HepG2 (cell line): ENCODE data around the gene TEX53. TPM values are rescaled to one million over a fixed set of nuclear protein-coding genes. Genes with fewer than 3 reads are reported as not detected.

Experiments used
- AGO2 ChIP-seq: fragments of 200-400 bp; formaldehyde crosslinking; optimal IDR thresholded peaks from 2 replicates; pipeline ENCODE3; 2017; ENCODE audit warnings: mild to moderate bottlenecking, low read depth, low read length, moderate library complexity
- AKAP8 ChIP-seq: sonication (generic); formaldehyde crosslinking; IDR thresholded peaks from 2 replicates; pipeline ENCODE4 v1.5.1; 2020; ENCODE audit warnings: mild to moderate bottlenecking, missing genetic modification reagents
- ELF3 ChIP-seq: IDR thresholded peaks from 2 replicates; pipeline ENCODE4 v1.6.1; 2016; ENCODE audit warnings: missing genetic modification reagents, missing compliant biosample characterization
- HCFC1 ChIP-seq: fragments of 150-350 bp; IDR thresholded peaks from 2 replicates; pipeline ENCODE4 v1.6.1; 2014; ENCODE audit warnings: low read depth, low read length
- KDM5B ChIP-seq: sonication (generic); formaldehyde crosslinking; IDR thresholded peaks from 2 replicates; pipeline ENCODE4 v1.4.0; 2020; ENCODE audit warnings: missing genetic modification reagents, mild to moderate bottlenecking, borderline replicate concordance
- MIER2 ChIP-seq: IDR thresholded peaks from 2 replicates; pipeline ENCODE4 v1.6.1; 2016; ENCODE audit warnings: missing biosample characterization, missing genetic modification reagents
- MZF1 ChIP-seq: sonication (generic); formaldehyde crosslinking; IDR thresholded peaks from 2 replicates; pipeline ENCODE4 v1.8.1; 2023; ENCODE audit warnings: mild to moderate bottlenecking, missing genetic modification reagents, borderline replicate concordance
- RFX5 ChIP-seq: IDR thresholded peaks from 2 replicates; pipeline ENCODE4 v1.6.1; 2011; ENCODE audit warnings: low read depth, low read length, improper control_type of control experiment
- SALL2 ChIP-seq: sonication (generic); formaldehyde crosslinking; IDR thresholded peaks from 2 replicates; pipeline ENCODE4 v1.8.1; 2023; ENCODE audit warnings: mild to moderate bottlenecking, missing genetic modification reagents, inconsistent platforms
- SMARCC2 ChIP-seq: fragments of 450-650 bp; IDR thresholded peaks from 2 replicates; pipeline ENCODE4 v1.6.1; 2017; ENCODE audit warnings: antibody characterized with exemption, mild to moderate bottlenecking
- TEAD2 ChIP-seq: sonication (generic); formaldehyde crosslinking; IDR thresholded peaks from 2 replicates; pipeline ENCODE4 v1.9.0; 2021; ENCODE audit warnings: missing genetic modification reagents
- ZBTB21 ChIP-seq: sonication (generic); formaldehyde crosslinking; IDR thresholded peaks from 2 replicates; pipeline ENCODE4 v1.4.0; 2020; ENCODE audit warnings: missing genetic modification reagents
- ZFYVE20 ChIP-seq: sonication (generic); formaldehyde crosslinking; IDR thresholded peaks from 2 replicates; pipeline ENCODE4 v1.8.0; 2023; ENCODE audit warnings: low read depth, mild to moderate bottlenecking, moderate library complexity, missing genetic modification reagents, borderline replicate concordance
- polyA plus RNA-seq, 8 experiments: library from polyadenylated mRNA; depleted of rRNA in 3 of 8; stranded (reverse) in 7 of 8; unstranded in 1 of 8; fragments of >200 nt; fragmentation: Illumina TruSeq in 4 of 8; extraction: Trizol in 4 of 8; gene quantifications; 2 replicates each; pipeline versions ENCODE4 v1.2.1 to v1.2.3, GENCODE V29; 2011 to 2016; ENCODE audit warnings: low read depth in 4 of 8, missing spikeins in 1 of 8, mixed read lengths in 1 of 8; ENCODE audit not compliant: insufficient read depth in 1 of 8
- total RNA-seq, 5 experiments: library from RNA; depleted of rRNA; stranded (reverse); fragments of >200 nt; fragmentation: Illumina TruSeq; extraction: Trizol; gene quantifications; 2 replicates each; pipeline ENCODE4 v1.2.3, GENCODE V29; 2016; ENCODE audit warnings: low read depth in 1 of 5
- TF ChIP-seq, protein P1 (sequence below): sonication (generic); formaldehyde crosslinking; IDR thresholded peaks from 2 replicates; pipeline ENCODE4 v1.8.0; 2022; ENCODE audit warnings: mild to moderate bottlenecking, missing genetic modification reagents
- TF ChIP-seq, protein P2 (sequence below), 2 experiments: IDR thresholded peaks; 2 replicates each; pipeline ENCODE4 v1.6.1; 2011 to 2012; ENCODE audit warnings: low read length in 2 of 2, borderline replicate concordance in 1 of 2, low read depth in 1 of 2, mild to moderate bottlenecking in 1 of 2, moderate library complexity in 1 of 2
- TF ChIP-seq, protein P3 (sequence below): sonication (generic); formaldehyde crosslinking; IDR thresholded peaks from 2 replicates; pipeline ENCODE4 v1.4.0; 2020; ENCODE audit warnings: missing genetic modification reagents
- TF ChIP-seq, protein P4 (sequence below): sonication (generic); formaldehyde crosslinking; IDR thresholded peaks from 2 replicates; pipeline ENCODE4 v1.5.1; 2020; ENCODE audit warnings: mild to moderate bottlenecking, missing genetic modification reagents, borderline replicate concordance
- TF ChIP-seq, protein P5 (sequence below): sonication (generic); formaldehyde crosslinking; IDR thresholded peaks from 2 replicates; pipeline ENCODE4 v1.4.0; 2020; ENCODE audit warnings: mild to moderate bottlenecking, low read depth, missing genetic modification reagents

The TEX53 gene
- total and polyA plus RNA-seq, 2 of the 13 experiments (the other 11 are each of a cell fraction or from before 2014, with no cell fraction given), result not detected

DNA sequence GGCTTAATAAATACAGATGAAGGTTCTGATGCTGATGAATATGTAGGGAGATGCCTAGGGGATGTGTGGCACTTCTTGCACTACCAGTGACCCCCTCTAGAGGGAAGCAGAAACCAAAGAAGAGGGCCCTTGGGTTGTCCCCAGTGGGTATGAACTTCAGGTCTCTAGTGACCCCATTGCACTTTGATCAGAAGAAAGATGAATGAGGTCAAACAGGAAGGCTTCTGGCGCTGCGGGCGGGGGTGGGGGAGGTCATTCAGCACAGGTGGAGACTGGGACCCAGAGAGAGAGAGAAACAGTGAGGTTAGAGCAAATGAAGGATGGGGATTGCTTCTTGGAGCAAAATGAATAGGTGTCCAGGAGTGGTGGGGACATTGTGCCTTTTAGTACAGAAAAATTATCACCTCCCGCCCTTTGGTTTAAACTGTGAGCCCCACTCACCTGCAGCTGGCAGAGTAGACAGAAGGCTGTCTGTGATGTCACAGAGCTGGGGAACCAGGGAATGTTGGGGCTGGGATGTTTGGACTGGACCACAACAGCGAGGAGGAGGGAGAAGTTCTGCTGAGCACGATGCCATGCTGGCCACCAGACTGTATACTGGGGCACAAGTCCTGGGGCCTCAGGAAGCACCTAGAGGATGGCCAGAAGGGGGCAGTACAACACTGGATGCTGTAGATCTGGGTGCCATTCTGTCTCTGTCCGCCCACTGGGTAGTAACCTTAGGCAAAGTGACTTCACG is 24.2 kb upstream of the TEX53 start, which contains the start of gene TEX48 (continued):
- TF ChIP-seq, protein P1, sequence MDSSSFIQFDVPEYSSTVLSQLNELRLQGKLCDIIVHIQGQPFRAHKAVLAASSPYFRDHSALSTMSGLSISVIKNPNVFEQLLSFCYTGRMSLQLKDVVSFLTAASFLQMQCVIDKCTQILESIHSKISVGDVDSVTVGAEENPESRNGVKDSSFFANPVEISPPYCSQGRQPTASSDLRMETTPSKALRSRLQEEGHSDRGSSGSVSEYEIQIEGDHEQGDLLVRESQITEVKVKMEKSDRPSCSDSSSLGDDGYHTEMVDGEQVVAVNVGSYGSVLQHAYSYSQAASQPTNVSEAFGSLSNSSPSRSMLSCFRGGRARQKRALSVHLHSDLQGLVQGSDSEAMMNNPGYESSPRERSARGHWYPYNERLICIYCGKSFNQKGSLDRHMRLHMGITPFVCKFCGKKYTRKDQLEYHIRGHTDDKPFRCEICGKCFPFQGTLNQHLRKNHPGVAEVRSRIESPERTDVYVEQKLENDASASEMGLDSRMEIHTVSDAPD (CRISPR knock-in tag), result no peak
- TF ChIP-seq, protein P2, sequence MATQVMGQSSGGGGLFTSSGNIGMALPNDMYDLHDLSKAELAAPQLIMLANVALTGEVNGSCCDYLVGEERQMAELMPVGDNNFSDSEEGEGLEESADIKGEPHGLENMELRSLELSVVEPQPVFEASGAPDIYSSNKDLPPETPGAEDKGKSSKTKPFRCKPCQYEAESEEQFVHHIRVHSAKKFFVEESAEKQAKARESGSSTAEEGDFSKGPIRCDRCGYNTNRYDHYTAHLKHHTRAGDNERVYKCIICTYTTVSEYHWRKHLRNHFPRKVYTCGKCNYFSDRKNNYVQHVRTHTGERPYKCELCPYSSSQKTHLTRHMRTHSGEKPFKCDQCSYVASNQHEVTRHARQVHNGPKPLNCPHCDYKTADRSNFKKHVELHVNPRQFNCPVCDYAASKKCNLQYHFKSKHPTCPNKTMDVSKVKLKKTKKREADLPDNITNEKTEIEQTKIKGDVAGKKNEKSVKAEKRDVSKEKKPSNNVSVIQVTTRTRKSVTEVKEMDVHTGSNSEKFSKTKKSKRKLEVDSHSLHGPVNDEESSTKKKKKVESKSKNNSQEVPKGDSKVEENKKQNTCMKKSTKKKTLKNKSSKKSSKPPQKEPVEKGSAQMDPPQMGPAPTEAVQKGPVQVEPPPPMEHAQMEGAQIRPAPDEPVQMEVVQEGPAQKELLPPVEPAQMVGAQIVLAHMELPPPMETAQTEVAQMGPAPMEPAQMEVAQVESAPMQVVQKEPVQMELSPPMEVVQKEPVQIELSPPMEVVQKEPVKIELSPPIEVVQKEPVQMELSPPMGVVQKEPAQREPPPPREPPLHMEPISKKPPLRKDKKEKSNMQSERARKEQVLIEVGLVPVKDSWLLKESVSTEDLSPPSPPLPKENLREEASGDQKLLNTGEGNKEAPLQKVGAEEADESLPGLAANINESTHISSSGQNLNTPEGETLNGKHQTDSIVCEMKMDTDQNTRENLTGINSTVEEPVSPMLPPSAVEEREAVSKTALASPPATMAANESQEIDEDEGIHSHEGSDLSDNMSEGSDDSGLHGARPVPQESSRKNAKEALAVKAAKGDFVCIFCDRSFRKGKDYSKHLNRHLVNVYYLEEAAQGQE (IDR thresholded peaks at IDR 0.05; ENCODE audit: borderline replicate concordance in 1 of 2, low read depth in 1 of 2, low read length in 2 of 2), result no peak
- TF ChIP-seq TEAD2 (CRISPR knock-in tag) (no peak), RFX5 (no peak), SALL2 (CRISPR knock-in tag) (no peak), HCFC1 (no peak), MIER2 (CRISPR knock-in tag) (no peak), ZFYVE20 (CRISPR knock-in tag) (no peak), ZBTB21 (CRISPR knock-in tag) (no peak), AKAP8 (CRISPR knock-in tag) (no peak), MZF1 (CRISPR knock-in tag) (no peak), AGO2 (no peak), KDM5B (CRISPR knock-in tag) (no peak), SMARCC2 (no peak), ELF3 (CRISPR knock-in tag) (no peak)
- TF ChIP-seq, protein P3, sequence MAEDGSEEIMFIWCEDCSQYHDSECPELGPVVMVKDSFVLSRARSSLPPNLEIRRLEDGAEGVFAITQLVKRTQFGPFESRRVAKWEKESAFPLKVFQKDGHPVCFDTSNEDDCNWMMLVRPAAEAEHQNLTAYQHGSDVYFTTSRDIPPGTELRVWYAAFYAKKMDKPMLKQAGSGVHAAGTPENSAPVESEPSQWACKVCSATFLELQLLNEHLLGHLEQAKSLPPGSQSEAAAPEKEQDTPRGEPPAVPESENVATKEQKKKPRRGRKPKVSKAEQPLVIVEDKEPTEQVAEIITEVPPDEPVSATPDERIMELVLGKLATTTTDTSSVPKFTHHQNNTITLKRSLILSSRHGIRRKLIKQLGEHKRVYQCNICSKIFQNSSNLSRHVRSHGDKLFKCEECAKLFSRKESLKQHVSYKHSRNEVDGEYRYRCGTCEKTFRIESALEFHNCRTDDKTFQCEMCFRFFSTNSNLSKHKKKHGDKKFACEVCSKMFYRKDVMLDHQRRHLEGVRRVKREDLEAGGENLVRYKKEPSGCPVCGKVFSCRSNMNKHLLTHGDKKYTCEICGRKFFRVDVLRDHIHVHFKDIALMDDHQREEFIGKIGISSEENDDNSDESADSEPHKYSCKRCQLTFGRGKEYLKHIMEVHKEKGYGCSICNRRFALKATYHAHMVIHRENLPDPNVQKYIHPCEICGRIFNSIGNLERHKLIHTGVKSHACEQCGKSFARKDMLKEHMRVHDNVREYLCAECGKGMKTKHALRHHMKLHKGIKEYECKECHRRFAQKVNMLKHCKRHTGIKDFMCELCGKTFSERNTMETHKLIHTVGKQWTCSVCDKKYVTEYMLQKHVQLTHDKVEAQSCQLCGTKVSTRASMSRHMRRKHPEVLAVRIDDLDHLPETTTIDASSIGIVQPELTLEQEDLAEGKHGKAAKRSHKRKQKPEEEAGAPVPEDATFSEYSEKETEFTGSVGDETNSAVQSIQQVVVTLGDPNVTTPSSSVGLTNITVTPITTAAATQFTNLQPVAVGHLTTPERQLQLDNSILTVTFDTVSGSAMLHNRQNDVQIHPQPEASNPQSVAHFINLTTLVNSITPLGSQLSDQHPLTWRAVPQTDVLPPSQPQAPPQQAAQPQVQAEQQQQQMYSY (CRISPR knock-in tag), result no peak
- TF ChIP-seq, protein P4, sequence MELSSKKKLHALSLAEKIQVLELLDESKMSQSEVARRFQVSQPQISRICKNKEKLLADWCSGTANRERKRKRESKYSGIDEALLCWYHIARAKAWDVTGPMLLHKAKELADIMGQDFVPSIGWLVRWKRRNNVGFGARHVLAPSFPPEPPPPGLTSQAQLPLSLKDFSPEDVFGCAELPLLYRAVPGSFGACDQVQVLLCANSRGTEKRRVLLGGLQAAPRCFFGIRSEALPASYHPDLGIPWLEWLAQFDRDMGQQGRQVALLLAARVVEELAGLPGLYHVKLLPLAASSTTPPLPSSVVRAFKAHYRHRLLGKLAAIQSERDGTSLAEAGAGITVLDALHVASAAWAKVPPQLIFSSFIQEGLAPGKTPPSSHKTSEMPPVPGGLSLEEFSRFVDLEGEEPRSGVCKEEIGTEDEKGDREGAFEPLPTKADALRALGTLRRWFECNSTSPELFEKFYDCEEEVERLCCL, result no peak
- TF ChIP-seq, protein P5, sequence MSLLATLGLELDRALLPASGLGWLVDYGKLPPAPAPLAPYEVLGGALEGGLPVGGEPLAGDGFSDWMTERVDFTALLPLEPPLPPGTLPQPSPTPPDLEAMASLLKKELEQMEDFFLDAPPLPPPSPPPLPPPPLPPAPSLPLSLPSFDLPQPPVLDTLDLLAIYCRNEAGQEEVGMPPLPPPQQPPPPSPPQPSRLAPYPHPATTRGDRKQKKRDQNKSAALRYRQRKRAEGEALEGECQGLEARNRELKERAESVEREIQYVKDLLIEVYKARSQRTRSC (CRISPR knock-in tag), result no peak
